Limb (tissue), 2 donors: ENCODE measurements around the gene CCHCR1.

Experiments used
- DNase-seq, 2 donors: peaks; one replicate each; pipeline ENCODE4 v3.0.0-alpha.2; 2016; ENCODE audit errors: extremely low spot score in 2 of 2

CCHCR1 gene

DNA sequence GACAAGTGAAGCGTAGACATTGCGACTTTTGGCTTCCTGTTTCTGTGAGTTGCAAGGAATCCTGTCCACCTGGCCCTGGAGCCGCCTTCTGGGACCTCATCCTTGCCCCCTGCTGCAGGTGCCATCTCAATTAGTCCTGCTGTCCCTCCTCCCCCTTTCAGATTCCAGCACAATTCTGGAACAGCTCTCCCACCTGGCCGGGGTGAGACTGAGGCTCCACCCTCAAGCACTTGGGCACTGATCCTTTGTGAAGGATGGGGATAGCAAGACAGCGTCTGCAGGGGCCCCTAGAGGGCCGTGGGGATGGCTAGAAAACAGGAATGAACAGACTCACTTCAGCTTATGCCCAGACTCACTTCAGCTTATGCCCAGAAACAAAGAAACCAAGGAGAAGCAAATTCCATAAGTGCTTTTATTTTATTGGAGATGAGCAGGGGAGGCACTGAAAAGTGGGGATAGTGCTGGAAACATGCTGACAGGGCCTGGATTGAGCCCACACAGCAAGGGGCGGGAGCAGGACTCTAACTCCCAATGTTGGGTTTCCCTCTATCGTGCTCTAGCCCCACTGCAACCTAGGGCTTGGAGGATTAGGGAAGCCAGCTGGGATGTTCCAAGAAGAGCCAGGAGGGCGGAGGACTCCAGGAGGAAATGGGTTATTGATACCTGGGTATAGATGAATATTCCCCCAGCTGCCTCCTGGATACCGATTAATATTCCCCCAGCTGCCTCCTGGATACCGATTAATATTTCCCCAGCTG is 46.6 kb downstream of the CCHCR1 start:
- no peak for DNase-seq

DNA sequence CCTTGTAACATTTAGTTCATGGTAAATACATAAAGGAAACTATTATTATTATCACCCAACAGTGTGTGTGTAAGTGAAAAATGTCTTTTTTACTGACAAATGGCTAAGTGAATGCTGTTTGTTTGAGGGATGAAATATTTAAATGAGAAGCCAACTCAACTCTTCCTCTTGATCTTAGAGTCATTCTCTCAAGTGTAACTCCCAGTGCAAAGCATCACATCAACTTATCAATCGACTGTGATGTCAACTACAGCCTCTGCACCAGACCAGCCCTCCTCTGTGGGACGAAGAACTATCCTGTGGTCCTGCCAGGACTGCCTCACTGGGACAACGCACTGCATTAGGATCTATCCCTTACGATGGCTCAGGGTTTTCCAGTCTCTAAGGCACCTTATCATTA is 50.5 kb downstream of the CCHCR1 start:
- DNase-seq = no peak

DNA sequence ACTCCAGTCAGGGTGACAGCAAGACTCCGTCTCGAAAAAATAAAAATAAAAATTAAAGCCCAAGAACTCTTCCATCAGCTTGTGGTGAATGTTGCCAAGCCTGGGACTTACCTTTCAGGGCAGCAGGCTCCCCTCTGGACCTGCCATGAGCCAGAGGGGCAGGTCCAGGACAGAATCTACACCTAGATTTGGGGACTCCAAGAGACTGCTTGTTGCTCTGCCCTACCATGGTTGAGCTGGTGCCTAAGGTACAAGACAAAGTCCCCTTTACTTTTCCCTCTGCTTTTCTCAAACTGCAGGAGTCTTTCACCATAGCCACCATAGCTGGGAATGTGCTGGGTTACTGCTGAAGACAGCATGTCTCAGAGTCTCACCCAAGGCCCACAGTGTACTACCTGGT is 54.5 kb downstream of the CCHCR1 start:
- DNase-seq = no peak

DNA sequence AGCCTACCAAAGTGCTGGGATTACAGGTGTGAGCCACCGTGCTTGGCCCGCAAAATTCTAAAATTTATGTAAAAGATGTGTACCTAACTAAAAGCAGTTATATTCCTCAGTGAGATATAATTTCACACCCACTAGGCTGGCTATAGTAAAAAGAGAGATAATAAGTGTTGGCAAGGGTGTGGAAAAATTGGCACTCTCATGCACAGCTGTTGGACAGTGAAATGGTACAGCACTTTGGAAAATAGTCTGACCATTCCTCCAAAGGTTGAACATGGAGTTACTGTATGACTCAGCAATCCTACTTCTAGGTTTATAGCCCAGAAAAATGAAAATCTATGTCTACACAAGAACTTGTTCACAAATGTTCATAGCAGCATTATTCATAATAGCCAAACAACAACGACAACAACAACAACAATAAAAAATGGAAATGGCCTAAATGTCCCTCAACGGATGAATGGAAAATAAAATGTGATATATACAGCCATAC is 59.1 kb downstream of the CCHCR1 start:
- DNase-seq = no peak

DNA sequence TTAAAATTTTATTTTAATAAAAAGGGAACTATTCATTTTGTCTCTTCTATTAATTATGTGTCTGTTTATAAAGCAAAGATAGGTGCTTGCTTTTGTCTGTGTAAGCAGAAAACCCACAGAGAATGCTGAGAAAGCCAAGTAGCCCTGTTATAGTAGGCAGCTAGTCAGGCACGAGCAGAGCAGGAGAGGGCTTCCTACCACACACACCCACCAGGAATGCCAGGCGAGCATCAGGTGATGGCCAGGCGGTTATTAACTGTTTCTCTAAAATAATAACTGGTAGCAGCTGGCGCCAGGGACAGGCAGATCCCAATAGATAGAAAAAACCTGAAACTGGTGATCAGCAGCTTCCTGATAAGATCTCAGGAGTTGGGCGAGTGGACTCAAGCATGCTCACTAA is 60.9 kb downstream of the CCHCR1 start:
- no peak for DNase-seq

DNA sequence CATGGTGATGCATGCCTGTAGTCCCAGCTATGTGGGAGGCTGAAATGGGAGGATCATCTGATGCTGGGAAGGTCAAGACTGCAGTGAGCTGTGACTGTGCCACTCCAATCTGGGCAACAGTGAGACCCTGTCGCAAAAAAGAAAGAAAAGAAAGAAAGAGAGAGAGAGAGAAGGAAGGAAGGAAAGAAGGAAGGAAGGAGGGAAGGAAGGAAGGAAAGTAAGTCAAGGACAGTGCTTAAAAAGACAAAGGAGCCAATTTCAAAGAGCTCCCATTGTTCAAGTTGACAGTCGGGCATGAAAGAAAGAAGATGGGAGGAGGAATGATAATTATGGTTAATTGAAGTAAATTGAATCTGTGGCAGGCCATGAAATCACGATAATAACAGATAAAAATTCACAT is 61.4 kb downstream of the CCHCR1 start:
- no peak for DNase-seq

DNA sequence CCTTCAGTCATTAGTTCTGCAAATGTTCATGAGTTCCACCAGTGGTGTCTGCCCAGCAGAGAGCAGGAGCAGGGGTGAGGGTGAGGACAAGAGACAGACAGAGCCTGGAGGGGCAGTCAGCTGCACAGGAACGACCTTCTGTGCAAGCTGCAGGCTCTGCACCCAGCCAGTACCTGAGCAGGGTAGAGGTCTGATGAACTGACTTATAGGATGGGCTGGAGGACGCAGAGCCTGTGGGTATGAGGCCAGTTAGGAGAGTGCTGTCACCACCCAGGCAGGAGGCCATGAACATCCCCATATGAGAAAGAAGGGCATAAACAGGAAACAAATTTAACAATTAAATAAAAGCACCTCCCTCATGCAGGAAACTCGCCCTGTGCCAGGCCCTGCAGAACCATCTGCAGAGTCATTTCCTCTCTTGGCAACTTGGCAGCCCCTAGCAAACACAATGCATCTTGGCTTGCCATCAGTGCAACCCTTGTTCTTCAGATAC is 63.2 kb downstream of the CCHCR1 start:
- DNase-seq = no peak

DNA sequence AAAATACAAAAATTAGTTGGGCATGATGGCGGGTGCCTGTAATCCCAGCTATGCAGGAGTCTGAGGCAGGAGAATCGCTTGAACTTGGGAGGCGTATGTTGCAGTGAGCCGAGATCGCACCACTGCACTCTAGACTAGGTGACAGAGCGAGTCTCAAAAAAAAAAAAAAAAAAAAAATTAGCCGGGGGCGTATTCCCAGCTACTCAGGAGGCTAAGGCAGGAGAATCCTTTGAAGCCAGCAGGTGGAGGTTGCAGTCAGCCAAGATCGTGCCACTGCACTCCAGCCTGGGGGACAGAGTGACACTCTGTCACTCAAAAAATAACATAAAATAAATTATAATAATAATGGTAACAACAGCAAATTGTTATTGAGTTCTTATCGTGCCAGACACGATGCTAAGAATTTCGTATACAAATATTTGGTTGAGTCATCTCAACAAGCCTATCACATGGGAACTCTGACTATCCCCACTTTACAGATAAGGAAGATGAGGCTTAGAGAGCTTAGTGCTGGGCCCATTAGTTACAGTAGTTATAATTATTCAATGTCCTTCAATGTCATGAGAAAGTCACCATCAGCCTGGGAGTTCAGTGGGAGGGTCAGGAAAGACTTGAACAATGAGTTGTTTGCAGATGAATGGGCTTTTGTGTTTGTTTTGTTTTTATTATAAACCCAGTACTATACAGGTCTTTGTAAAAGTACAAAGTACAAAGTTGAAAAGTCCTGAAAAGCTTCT is 64.7 kb downstream of the CCHCR1 start:
- no peak for DNase-seq
